ENCODE data around the gene ERFE. TPM values are rescaled to one million over a fixed set of nuclear protein-coding genes. Genes with fewer than 3 reads are reported as not detected.

The ERFE gene
- total and polyA plus RNA-seq, 9 of the 15 experiments (the other 6 are each of a cell fraction or from before 2014, with no cell fraction given): 0.55 to 8.2 (median 3.7) TPM

- TF ChIP-seq ZBTB8A (IDR thresholded peaks at IDR 0.05; ENCODE audit: partially characterized antibody) (no peak), TBL1XR1 (IDR thresholded peaks at IDR 0.05; ENCODE audit: low read length in 2 of 2) (no peak), ZNF146 (CRISPR knock-in tag; IDR thresholded peaks at IDR 0.05; ENCODE audit: unreplicated experiment) (no peak), ATF7 (IDR thresholded peaks at IDR 0.05) (peak; percentile 51; the same call in 1 of the 2 replicates), ZNF175 (CRISPR knock-in tag; IDR thresholded peaks at IDR 0.05; ENCODE audit: low read depth) (no peak), GTF3C2 (IDR thresholded peaks at IDR 0.05; ENCODE audit: borderline replicate concordance, extremely low read depth, insufficient read length) (no peak), CEBPB (tag; IDR thresholded peaks at IDR 0.05) (peak; percentile 25; the same call in 1 of the 2 replicates), NR4A1 (CRISPR knock-in tag; IDR thresholded peaks at IDR 0.05) (no peak), NR4A1 (tag; IDR thresholded peaks at IDR 0.05) (peak; percentile 26; the same call in 1 of the 2 replicates), RBFOX2 (IDR thresholded peaks at IDR 0.05; ENCODE audit: low read depth, low read length) (no peak; the same call in 1 of the 2 replicates), SMARCA4 (IDR thresholded peaks at IDR 0.05) (no peak), GABPA (tag; conservative IDR thresholded peaks at IDR 0.05; ENCODE audit: low read depth) (no peak; the same call in 1 of the 2 replicates), PATZ1 (CRISPR knock-in tag; IDR thresholded peaks at IDR 0.05; ENCODE audit: borderline replicate concordance) (no peak), FOXM1 (IDR thresholded peaks at IDR 0.05; ENCODE audit: low read depth) (no peak), FOXM1 (CRISPR knock-in tag; IDR thresholded peaks at IDR 0.05; ENCODE audit: low read depth) (no peak), BACH1 (tag; IDR thresholded peaks at IDR 0.05) (peak; percentile 22; the same call in 1 of the 2 replicates), GATAD2B (IDR thresholded peaks at IDR 0.05; ENCODE audit: borderline replicate concordance) (no peak), ZKSCAN8 (CRISPR knock-in tag; IDR thresholded peaks at IDR 0.05) (no peak), ZSCAN32 (CRISPR knock-in tag; IDR thresholded peaks at IDR 0.05) (no peak), TFE3 (CRISPR knock-in tag; IDR thresholded peaks at IDR 0.05) (no peak), PHF21A (IDR thresholded peaks at IDR 0.05; ENCODE audit: borderline replicate concordance, low read depth) (no peak), NR2F6 (CRISPR knock-in tag; IDR thresholded peaks at IDR 0.05) (no peak)
These were observed 10.4 kb downstream of the ERFE start (continued) for GRCh38 chr2:238169048-238169707.

Measured in K562 (cell line).